ENCODE results near the gene WHRN.

WHRN gene

DNA sequence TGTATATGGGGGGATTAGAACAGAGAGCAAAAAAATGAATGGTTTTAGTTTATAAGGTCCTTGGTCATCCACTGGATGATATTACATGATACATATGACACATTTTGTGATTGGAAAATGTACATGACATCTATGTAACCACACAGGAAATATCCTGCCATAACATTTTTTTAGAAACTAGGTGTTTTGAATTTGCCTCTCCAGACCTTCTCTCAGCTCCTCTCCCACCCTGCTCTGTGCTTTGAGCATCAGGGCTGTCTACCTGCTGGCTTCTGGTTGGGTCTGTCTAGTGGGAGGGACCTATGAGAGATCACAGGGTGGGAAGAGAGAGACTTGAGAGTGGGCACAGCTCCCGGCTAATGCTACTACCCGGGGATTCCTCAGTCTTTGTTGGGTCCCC lies 141.8 kb downstream of the WHRN start:
- TF ChIP-seq, protein P1, sequence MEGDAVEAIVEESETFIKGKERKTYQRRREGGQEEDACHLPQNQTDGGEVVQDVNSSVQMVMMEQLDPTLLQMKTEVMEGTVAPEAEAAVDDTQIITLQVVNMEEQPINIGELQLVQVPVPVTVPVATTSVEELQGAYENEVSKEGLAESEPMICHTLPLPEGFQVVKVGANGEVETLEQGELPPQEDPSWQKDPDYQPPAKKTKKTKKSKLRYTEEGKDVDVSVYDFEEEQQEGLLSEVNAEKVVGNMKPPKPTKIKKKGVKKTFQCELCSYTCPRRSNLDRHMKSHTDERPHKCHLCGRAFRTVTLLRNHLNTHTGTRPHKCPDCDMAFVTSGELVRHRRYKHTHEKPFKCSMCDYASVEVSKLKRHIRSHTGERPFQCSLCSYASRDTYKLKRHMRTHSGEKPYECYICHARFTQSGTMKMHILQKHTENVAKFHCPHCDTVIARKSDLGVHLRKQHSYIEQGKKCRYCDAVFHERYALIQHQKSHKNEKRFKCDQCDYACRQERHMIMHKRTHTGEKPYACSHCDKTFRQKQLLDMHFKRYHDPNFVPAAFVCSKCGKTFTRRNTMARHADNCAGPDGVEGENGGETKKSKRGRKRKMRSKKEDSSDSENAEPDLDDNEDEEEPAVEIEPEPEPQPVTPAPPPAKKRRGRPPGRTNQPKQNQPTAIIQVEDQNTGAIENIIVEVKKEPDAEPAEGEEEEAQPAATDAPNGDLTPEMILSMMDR (IDR thresholded peaks at IDR 0.05; ENCODE audit: borderline replicate concordance, insufficient read depth, low read depth, low read length) = no peak
- no peak overlapping the region for H3K4me3 ChIP-seq (ENCODE audit: low read depth, low read length)

DNA sequence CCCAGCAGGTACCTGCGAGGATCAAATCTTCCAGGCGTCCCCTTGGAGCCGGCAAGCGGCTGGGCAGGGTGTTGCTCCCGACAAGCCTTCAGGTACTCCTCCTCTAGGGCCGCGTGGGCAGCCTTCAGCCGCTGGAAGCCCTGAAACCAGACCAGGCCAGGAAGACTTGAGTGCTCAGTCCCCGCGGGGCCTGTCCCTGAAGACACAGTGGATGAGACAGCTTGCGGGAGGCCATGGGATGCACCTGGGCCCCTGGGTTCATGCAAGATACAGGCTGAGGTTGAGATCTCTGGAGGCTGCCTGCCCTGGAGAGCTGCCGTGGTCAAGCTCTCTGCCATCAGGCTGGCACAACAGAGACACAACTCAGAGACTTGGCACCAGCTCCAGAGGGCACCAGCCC lies 142.9 kb downstream of the WHRN start:
- TF ChIP-seq, protein P1 (IDR thresholded peaks at IDR 0.05; ENCODE audit: borderline replicate concordance, insufficient read depth, low read depth, low read length) = no peak
- H3K4me3 ChIP-seq (ENCODE audit: low read depth, low read length) = no peak overlapping the region

DNA sequence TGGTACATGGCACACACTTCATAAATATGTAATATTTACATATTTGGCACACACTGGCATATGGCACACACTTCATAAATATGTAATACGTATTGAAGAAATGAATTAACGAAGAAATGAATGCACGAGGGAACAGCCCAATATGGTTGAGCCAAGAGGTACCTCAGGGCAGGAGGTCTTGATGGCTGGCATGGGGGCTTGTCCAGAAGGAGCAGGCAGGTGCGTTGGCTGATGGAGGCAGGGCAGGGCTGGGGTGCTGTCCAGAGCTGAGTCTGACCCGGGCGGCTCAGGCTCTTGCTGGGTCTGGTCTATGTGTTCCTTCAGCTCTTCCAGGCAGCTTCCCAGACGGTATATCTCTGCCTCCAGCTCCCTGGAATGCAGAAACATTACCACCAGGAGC lies 143.7 kb downstream of the WHRN start:
- TF ChIP-seq, protein P1 (IDR thresholded peaks at IDR 0.05; ENCODE audit: borderline replicate concordance, insufficient read depth, low read depth, low read length) = no peak
- no peak overlapping the region for H3K4me3 ChIP-seq (ENCODE audit: low read depth, low read length)

DNA sequence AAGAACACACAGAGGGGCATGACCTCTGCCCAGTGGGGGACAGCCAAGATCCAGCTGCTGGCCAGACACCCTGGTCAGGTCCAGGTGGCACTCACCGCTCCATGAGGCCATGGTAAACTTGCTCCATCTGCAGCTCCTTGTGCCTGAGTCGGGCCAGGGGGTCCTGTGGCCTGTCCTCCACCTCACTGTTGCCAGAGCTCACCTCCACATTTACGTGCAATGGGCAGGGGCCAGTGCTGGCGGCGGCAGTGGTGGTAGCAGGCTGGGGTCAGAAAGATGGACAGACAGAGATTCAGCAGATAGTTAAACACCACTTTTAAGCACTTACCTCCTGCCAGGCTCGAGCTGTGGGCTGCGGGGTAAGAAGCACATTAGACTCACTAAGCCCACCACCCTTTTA lies 145.5 kb downstream of the WHRN start:
- no peak overlapping the region for H3K4me3 ChIP-seq (ENCODE audit: low read depth, low read length)
- TF ChIP-seq, protein P1 (IDR thresholded peaks at IDR 0.05; ENCODE audit: borderline replicate concordance, insufficient read depth, low read depth, low read length) = no peak

DNA sequence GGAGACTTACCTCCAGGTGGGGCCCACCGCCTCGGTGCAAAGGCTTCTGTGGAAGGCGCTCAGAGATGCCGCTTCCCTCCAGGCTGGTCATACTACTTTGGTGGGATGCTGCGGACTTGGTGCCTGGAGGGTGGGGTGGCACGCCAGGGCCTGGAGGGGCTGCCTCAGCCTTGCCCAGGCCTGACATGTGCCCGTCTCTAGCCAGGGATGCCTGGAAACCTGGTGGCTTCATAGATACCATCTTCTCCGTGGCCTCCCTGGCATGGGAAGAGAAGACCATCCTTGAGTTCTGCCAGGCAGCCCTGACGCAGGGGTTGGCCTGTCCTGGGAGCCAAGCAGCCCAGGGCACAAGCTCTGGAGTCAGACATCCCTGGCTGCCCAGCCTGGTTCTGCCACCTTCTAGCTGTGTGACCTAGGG lies 147.4 kb downstream of the WHRN start:
- no peak overlapping the region for H3K4me3 ChIP-seq (ENCODE audit: low read depth, low read length)
- TF ChIP-seq, protein P1 (IDR thresholded peaks at IDR 0.05; ENCODE audit: borderline replicate concordance, insufficient read depth, low read depth, low read length) = no peak

DNA sequence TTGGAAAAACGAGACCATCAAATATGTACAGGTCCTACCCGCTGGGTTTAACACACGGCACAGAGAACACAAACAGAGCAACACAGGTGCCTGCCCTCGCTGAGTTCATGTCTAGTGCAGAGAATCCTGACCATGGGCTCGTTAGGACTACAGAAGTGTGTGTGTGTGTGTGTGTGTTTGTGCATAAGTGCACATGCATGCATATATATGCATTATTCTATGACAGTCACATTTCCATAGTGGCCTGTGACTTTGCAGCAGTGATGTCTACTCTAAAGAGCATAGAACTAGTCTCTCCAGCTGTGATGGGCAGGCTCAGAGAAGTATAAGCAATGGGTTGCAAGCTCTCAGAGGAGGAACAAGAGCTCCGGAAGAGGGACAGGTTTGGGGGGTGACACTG lies 147.9 kb downstream of the WHRN start:
- TF ChIP-seq, protein P1 (IDR thresholded peaks at IDR 0.05; ENCODE audit: borderline replicate concordance, insufficient read depth, low read depth, low read length) = no peak
- H3K4me3 ChIP-seq (ENCODE audit: low read depth, low read length) = no peak overlapping the region

DNA sequence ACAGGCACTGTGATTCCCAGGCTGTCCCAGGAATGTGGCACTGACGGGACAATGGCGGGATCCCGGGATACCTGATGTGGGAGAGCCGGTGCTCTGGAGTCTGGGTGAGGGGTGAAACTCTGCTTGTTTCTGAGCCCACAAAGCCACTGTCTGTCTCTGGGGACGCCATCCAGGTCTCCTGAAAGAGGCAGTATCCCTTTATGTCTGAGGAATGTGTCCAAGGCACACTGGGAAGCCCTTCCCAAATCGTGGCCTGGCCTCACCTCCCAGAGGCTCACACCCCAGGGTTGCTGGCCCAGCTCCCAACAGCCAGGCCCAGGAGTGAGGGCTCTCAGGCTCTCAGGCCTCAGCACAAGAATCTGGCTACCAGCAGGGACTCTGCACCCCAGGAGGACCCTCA lies 148.5 kb downstream of the WHRN start:
- no peak overlapping the region for H3K4me3 ChIP-seq (ENCODE audit: low read depth, low read length)

More for the DNA sequence above, 148.5 kb downstream of the WHRN start:
- TF ChIP-seq, protein P1 (IDR thresholded peaks at IDR 0.05; ENCODE audit: borderline replicate concordance, insufficient read depth, low read depth, low read length) = no peak
